HTR-8/SVneo (cell line): ENCODE data around the gene CADPS2.

Experiments
- DNase-seq: peaks from one replicate; pipeline ENCODE4 v3.0.0; 2011; ENCODE audit warnings: low spot score, mixed read lengths; ENCODE audit not compliant: insufficient read length
- FAIRE-seq: peaks from 2 replicates; lab custom pipeline; 2011; peaks lifted over from hg19 to GRCh38; lab: Jason Lieb, UNC

CADPS2 gene

DNA sequence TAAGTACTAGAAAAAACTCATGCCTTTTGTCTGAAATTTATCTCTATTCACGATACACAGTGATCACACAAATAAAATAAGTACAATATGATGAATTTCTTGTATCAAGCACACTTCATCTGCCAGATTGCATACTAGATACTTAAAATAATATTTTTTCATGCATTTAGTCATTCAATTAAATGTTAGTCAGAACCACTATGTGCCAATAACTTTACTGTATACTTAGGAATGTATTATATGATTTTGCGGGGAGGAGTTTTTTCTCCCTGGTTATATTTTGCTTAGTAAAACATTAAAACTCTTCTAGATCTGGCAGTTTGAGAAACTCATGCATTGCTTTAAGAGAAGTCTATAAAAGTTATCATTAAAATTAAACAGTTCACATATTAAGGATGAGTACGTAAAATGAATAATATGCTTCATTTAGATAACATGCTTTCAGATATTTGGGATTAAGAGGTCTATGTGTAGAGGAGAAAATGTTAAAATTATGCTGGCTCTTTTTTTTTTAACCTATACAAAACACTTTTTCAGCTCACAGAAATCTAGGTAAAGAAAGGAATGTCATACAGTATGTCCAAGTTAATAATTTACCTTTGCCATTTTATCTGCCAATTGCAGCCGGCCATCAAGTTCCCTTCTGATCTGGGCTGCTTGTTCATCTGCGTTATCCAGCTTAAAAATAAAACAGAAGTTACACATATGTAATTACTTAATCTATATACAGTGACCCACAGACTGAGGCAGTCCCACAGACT is 257.4 kb downstream of the CADPS2 start:
- FAIRE-seq (no peak), DNase-seq (no peak)

- no peak for DNase-seq
Measured at GRCh38 chr7:122626785-122627184, 259.5 kb downstream of the CADPS2 start.

GRCh38 chr7:122622682-122623081 is 263.6 kb downstream of the CADPS2 start:
- no peak for DNase-seq
- FAIRE-seq = no peak

More at GRCh38 chr7:122626785-122627184, 259.5 kb downstream of the CADPS2 start:
- FAIRE-seq = no peak

GRCh38 chr7:122619664-122620063 is 266.6 kb downstream of the CADPS2 start:
- FAIRE-seq (no peak), DNase-seq (no peak)

GRCh38 chr7:122618585-122619189 is 267.6 kb downstream of the CADPS2 start:
- FAIRE-seq = no peak
- DNase-seq = no peak

- DNase-seq (no peak), FAIRE-seq (no peak)
Measured at GRCh38 chr7:122616951-122617350, 269.3 kb downstream of the CADPS2 start.

- no peak for FAIRE-seq
- no peak for DNase-seq
Measured at GRCh38 chr7:122605929-122606328, 280.3 kb downstream of the CADPS2 start.

DNA sequence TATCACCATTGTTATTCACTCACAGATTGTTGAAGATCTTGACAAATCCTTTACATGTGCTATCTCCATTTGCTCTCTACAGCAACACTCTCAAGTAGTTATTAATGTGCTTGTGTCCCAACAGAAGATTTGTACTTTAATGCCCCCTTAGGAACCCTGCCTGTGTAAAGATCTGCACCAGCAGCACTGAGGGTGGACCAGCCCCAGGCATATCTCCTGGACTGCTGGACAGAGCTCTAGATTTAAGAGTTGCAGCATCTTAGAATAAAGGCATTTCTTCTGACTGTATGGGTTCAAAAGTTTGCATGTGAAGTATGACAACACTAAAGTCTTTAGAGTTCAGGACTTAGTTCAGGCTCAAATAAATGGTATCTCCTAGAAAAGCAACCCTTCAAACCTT is 282.0 kb downstream of the CADPS2 start:
- FAIRE-seq (no peak), DNase-seq (no peak)

GRCh38 chr7:122602800-122603199 is 283.5 kb downstream of the CADPS2 start:
- FAIRE-seq = no peak

DNA sequence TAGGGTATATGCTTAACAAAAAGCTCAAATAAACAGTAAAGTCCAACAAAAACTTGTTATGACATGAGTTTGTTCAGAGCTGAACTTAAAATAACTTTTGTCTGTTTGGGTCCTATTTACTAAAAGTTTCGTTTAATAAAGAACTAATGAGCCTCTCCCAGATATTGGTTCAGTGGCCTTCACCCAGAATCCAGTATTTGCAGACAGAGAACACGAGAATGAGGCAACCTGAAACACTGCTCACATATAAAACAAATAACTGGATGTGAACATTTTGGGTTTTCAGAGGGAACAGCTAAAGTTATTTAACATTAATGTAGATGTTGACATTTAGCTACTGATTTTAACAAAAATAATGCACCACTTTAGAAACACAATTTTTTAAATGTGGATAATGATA is 285.6 kb downstream of the CADPS2 start:
- FAIRE-seq = no peak
- no peak for DNase-seq

More at GRCh38 chr7:122602800-122603199, 283.5 kb downstream of the CADPS2 start:
- no peak for DNase-seq

DNA sequence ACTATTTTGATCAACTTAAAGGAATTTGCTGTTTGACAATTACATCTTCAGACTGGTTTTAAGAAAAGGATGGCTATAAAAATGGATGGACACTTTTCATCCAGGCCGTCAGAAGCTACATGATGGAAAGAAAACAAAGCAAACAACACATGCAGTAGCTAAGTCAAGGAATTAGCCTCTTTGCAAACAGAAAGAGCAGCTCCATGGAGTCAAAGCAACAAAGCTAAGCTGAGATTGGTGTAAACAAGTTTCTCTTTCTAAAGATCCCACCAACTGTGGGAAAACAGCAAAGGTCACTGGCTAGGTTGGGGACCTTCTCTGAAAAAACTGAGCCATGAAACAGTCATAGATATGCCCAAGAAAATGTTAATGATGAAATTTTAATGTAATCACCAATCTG is 286.2 kb downstream of the CADPS2 start:
- no peak for FAIRE-seq
- DNase-seq = no peak

DNA sequence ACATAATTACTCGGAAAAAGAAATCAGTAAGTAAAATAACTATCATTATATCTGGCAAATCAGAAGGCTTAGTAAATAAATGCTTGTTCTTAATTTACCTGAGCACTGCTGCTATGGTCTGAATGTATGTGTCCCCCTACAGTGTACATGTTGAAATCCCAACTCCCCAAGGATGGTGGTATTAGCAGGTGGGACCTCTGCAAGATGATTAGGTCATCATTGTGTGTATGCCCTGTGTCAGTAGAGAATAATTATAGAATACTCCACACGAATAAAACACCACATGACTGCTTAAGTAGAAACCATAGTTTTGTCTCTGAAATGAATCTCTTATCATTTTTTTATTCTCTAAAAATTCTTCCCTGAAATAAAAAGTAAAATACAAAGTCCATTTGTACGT is 289.0 kb downstream of the CADPS2 start:
- no peak for FAIRE-seq
- DNase-seq = no peak

- no peak for FAIRE-seq
- DNase-seq = no peak
Measured at GRCh38 chr7:122595885-122596284, 290.4 kb downstream of the CADPS2 start.

- FAIRE-seq (no peak), DNase-seq (no peak)
Measured at GRCh38 chr7:122588621-122589020, 297.6 kb downstream of the CADPS2 start.

GRCh38 chr7:122584676-122585251 is 301.5 kb downstream of the CADPS2 start:
- FAIRE-seq (no peak), DNase-seq (no peak)

GRCh38 chr7:122578350-122578749 is 307.9 kb downstream of the CADPS2 start:
- DNase-seq = no peak
- FAIRE-seq = no peak

GRCh38 chr7:122577449-122578003 is 308.7 kb downstream of the CADPS2 start:
- DNase-seq (no peak), FAIRE-seq (no peak)

DNA sequence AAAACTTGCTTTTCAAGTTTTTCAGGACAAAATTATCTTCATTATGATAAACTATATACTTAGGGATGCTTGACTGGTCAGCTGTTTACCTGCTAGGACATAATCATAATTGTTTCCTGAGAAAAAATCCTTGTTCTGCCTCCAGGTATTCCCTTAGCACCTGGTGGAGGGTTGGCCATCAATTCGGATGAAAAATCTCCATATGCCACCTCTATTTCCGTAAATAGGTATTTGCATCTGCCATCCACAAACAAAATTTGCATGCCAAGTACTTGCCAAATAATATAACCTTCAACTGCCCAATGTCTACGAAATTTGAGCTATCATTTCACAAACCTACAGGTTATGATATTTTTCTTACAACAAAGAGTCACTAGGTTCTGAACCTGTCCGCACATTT is 313.6 kb downstream of the CADPS2 start:
- FAIRE-seq = no peak
- DNase-seq = no peak

- FAIRE-seq (no peak), DNase-seq (no peak)
Measured at GRCh38 chr7:122561326-122561725, 324.9 kb downstream of the CADPS2 start.

DNA sequence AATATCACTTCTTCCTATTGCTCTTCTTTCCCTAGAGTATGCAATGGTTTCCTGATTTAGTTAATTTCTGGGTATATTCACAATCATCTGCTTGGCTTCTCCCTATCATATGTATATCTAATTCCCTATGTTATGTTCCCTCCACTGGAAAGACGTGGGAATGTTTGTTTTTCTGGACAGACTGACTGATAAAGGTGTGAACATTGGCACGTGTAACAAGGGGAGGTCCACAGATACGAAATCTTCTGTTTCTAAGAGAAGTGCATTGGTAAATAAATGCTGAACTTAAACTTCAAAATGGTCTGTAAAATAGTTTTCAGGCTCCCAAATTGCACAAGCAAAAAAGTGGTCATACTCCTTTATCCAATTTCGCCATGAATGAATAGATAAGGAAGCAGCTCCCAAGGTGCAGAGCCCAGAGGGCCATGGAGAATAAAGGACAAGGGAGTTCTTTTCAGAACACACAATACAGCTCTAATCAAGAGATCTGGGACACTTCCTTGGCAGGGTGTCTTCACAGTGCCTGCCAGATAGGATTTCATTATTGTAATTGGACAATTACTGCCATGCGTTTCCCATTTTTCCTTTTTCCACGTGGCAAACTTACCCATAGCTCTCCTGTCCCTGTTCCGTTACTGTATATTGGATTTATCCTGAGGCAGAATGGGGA is 329.3 kb downstream of the CADPS2 start:
- DNase-seq (no peak), FAIRE-seq (no peak)

- DNase-seq (no peak), FAIRE-seq (no peak)
Measured at GRCh38 chr7:122556219-122556618, 330.0 kb downstream of the CADPS2 start.
